Kidney glomerular epithelial cell (primary cell): ENCODE results near the gene PTCD2.
A peak's percentile ranks its signal among the peaks of the same experiment; 100 is the strongest.
"Not testable (repeated sequence)": the region's sequence is repeated elsewhere in the genome, so short reads cannot be mapped to it uniquely, and the experiment has no call there.

ENCODE experiments used
- DNase-seq: peaks from one replicate; lab custom pipeline; 2025; lab: John Stamatoyannopoulos, UW

PTCD2 gene

GRCh38 chr5:72296256-72296655 lies 23.9 kb upstream of the PTCD2 start:
- DNase-seq: no peak

DNA sequence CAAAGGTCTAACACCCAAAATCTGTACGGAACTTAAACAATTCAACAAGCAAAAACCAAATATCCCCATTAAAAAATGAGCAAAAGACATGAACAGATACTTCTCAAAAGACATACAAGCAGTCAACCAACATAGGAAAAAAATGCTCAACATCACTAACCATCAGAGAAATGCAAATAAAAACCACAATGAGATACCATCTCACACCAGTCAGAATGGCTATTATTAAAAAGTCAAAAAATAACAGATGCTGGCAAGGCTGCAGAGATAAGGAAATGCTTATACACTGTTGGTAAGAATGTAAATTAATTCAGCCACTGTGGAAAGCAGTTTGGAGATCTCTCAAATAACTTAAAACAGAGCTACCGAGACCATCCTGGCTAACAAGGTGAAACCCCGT lies 22.0 kb upstream of the PTCD2 start:
- not testable (repeated sequence) for DNase-seq

DNA sequence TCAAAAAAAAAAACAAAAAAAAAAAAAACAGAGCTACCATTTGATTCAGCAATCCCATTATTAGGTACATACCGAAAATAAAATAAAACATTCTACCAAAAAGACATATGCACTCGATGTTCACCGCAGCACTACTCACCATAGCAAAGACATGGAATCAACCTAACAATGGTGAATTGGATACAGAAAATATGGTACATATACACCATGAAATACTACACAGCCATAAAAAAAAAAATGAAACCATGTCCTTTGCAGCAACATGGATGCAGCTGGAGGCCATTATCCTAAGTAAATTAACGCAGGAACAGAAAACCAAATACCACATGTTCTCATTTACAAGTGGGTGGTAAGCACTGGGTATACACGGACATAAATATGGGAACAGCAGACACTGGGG lies 21.5 kb upstream of the PTCD2 start:
- no peak for DNase-seq

GRCh38 chr5:72300590-72301339 lies 19.4 kb upstream of the PTCD2 start:
- no peak for DNase-seq

- DNase-seq: no peak
These were observed 18.6 kb upstream of the PTCD2 start for GRCh38 chr5:72301557-72301956.

DNA sequence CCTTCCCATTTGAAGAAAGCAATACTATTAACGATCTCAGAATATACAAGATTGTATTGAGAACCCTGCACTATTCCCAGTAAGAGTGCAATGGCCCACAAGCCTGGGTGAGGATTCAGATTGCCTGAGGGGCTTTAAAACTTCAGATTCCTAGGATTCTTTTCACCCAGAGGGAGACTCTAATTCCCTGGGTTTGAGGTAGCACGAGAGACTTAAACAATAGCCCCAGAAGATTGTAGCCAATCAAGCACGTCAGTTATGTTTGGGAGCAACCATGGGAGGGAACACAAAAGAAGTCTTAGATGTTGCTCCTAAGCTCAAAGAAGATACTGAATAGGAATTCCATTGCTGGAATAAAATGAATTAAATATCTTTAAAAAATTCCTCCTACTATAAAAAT lies 18.0 kb upstream of the PTCD2 start:
- no peak for DNase-seq

GRCh38 chr5:72305194-72306142 lies 14.7 kb upstream of the PTCD2 start:
- no peak for DNase-seq

DNA sequence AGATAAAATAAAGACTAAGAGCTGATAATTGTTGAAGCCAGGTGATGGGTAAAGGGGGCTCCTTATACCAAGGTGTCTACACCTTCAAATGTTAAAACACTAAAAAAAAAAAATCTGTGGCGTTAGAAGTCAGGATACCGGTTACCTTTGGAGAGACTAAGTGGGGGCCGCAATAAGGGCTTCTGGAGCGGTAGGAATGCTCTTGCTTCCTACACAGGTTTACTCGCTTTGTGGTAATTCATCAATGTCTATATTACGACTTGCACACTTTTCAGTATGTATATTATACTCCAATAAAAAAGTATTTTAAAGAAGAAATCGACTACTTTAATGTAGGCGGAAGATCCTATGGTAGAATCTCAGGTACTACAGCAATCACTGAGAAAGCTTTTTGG lies 12.6 kb upstream of the PTCD2 start:
- no peak for DNase-seq

DNA sequence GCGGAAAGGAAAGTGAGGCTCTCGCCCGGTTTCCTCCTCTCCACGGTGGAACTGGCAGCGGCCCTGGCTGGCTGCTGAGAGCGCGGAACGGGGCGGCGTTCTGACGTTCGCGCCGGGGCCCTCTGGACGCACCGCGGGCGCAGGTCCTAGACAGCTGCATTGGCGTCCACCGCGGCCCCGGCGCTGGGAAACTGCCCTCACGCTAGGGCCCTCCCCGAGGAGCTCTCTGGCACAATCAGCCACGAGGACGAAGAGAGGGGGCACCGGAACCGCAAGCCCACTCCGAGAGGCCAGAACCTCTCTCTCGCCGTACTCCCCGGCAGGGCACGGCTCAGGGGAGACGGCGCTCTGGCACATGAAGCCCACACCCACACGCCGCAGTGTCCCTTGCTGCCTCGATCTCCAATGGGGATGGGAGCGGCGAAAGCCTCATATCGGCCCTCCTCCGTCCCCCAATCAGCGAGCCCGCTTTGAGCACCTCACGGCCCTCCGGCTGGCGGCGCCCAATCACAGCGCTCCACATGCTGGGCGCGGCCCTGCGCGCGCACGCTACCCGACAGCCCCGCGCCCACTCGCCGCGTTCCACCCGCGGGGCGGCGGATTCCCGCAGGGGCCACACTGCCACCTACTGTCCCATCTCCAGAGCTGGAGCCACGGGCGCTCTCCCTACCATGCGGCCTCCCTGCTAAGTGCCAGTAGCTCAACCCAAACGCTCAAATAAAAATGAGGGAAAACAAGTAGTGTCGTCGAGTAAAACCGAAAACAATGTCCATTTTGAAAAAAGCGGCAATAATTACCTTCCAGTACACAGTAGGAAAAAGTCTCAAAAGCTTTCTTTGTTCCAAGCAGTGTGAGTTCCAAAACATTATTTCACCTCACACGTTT lies 12.0 kb upstream of the PTCD2 start:
- peak; percentile 96 for DNase-seq

- DNase-seq: no peak
These were observed 11.4 kb upstream of the PTCD2 start for GRCh38 chr5:72308853-72309191.

DNA sequence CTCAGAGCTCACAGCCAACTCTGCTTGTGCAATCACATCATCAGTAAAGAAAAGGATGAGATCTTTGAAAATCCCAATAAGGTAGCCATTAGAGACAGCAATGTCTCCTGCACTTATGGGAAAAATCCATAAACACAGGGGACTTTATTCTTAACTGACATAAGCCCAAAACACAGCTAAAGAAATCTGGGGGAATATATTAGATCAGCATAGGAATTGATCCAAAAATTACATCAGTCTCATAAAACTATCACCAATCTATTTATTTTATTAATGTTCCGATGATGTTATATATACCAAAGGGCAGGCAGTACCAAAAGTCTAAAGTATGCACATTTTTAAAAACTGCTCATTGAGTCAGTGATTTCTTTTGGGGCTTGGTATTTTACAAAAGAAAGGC lies 7.0 kb upstream of the PTCD2 start:
- DNase-seq: no peak

DNA sequence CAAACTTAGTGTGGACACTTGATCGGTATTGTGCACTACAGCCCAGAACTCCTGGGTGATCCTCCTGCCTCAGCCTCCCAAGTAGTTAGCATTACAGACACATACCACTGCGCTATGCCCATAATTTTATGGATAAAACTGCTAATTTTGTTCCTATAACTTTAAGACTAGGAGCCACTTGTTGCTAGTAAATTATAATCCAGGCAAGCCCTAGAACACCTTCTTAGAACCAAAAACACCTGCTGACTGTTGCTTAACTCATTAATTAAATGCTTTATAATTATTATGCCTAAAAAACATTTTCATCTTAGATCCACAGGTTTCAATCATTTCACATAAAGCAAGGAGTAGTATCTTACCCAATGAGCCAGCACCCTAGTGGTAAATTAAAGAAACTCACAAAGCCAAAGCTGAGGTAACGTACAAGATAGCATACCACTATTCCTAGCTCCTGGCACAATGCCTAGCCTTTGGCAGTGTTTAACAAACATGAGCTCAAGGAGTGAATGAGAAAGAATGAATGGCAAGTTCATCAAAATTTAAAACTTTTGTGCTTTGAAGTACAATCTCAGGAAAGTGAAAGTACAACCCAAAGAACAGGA lies 5.5 kb upstream of the PTCD2 start:
- DNase-seq: peak; percentile 41

DNA sequence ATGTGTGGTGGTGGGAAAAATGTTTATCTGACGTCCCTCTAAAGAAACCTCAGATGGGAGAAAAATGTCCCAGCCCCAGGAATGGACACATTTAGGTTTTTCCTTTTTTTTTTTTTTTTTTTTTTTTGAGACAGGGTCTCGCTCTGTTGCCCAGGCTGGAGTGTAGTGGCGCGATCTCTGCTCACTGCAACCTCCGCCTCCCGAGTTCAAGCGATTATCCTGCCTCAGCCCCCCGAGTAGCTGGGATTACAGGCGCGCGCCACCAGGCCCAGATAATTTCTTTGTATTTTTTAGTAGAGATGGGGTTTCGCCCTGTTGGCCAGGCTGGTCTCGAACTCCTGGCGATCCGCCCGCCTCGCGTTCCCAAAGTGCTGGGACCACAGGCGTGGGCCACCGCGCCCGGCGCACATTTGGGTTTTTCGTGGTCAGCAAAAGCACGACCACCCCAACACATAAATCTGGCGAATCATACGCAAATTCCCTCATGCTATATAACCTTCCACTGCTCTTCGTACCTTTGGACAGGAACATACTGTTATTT lies 668 bp upstream of the PTCD2 start:
- DNase-seq: not testable (repeated sequence)

- no peak for DNase-seq
These were observed 4.1 kb downstream of the PTCD2 start for GRCh38 chr5:72324189-72324825.

- no peak for DNase-seq
These were observed 5.6 kb downstream of the PTCD2 start for GRCh38 chr5:72325566-72326305.

DNA sequence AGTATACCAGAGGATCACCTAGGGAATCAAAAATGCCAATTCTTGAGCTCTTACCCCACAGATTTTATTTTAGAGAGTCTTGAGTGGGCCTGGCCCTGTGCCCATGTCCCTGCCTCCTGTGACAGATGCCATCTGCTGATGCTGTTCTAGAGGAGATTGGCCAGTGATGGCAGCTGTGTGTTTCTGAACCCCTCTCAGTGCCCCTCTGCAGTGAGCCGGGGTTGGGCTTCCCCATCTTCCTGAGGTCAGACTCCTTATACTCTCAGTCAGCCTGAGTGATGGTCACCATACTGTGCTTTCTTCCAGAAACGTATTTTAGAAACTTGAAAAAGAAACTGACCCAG lies 6.1 kb downstream of the PTCD2 start:
- DNase-seq: no peak

DNA sequence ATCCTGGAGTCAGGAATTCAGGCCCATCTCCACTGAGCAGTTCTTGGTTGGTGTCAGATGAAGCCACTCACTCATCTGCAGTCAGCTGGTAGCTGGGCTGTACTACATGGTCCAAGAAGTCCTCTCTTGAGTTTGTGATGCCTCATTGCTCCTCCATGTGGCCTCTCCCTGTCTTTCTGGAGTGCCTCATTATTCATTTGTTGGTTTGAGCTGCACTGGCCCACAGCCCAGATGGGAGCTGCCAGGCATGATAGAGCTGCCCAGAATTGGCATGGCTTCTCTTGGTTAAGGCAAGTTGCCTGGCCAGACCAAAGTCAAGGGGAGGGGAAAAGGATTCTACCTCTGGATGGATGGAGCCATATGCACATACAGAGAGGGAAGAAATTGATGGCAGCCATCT lies 8.0 kb downstream of the PTCD2 start:
- DNase-seq: peak; percentile 65

- DNase-seq: no peak
These were observed 10.5 kb downstream of the PTCD2 start for GRCh38 chr5:72330712-72331111.

DNA sequence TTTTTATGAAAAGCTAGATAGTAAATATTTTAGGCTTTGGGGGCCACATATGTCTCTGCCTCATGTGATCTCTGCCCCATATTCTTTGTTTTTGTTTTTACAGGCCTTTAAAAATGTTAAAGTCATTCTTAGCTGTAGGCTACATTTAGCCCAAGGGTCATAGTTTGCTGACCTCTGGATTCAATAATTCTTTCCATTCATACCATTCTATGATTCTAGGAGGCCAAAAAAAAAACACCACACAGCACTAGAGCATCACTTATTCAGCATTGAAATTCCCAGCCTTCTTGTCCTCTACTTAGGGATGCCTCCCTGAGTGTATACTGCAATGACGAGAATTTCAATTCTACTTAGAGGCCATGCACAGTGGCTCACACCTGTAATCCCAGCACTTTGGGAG lies 17.0 kb downstream of the PTCD2 start:
- no peak for DNase-seq

DNA sequence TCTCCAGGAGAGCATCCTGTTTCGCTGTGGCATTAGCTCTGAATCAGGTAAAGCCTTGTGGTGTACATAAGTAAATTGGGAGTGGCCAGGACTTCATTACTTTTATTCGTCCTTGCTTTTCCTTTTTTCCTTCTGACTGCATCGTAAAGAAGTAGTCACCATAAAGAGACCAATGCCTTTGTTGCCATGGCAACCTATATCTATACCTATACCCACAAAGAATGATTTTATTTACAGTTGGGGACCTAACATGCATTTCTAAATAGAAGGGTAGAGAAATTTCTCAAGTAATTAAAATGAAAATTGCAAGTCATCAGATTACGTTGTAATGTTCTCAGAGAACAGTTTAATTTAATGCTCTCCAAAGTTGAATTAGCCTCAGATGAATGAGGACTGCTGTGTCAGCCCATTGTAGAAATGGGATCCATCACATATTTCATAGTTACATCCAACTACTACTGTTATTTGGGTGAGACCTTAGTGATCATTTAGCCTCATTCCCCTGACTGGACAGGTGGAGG lies 18.6 kb downstream of the PTCD2 start:
- no peak for DNase-seq
